ENCODE results near the gene CLDN9. TPM values are rescaled to one million over a fixed set of nuclear protein-coding genes. Genes with fewer than 3 reads are reported as not detected.

CLDN9 gene
- total RNA-seq, 4 donors from 2014 or later: not detected

GRCh38 chr16:3004781-3005284 is 7.9 kb upstream of the CLDN9 start:
- H3K4me1 ChIP-seq: peaks cover 25% of the 10 kb centered on the region

DNA sequence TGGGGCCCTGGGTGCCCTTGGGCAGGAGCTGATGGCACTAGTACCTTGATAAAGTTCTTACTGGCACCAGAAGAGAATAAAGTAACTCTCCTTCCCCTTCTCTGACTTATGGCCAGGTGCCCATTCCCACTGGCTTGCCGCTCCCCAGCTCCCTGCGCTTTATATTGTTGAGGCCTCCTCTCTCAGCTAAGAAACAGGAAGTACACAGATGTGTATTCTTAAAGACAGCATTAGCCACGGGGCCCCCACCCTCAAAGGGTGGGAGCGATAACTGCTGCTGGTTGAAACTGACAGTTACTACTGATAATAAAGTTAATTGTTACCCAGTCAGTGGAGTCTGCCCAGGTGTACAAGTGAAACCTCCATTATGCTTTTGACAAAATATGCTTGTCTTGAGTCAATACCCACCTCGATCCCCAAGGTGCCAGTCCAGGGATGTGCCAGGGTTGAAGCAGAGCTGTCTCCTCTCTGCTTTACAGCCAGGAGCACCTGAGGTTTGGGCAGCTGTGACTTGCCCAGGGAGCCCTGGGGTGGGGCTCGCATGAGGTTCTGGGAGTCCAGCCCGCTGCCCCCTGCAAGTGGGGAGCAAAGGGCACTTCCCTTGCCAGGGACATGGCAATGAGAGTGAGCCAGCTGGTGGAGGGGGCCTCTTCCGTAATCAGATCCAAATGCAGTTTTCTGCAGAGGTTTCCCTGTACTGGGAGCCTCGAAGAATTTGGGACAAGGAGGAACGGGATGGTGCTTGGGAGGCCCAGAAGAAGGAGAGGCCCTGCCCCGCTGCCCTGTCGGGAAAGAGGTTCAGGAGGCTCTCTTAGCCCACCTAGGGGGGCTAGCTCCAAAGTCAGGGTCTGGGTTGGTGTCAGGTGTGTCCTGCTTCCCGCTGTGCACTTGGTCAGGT is 5.4 kb upstream of the CLDN9 start:
- no peak for TF ChIP-seq POLR2A (IDR thresholded peaks at IDR 0.05)
- TF ChIP-seq EP300 (IDR thresholded peaks at IDR 0.05): no peak
- TF ChIP-seq CTCF (IDR thresholded peaks at IDR 0.05): no peak
- TF ChIP-seq POLR2AphosphoS5 (IDR thresholded peaks at IDR 0.05): no peak
- H3K27ac ChIP-seq: no peak overlapping the region

More at GRCh38 chr16:3004781-3005284, 7.9 kb upstream of the CLDN9 start:
- H3K27me3 ChIP-seq: peaks cover 52% of the 10 kb centered on the region
- no peak overlapping the region for H3K27ac ChIP-seq
- no peaks in the 10 kb centered on the region for H3K36me3 ChIP-seq
- DNase-seq (ENCODE audit: low spot score in 2 of 2): no peak
- WGBS: 4% methylated on average over 12 of the region's 25 CpGs
- no peak for TF ChIP-seq POLR2A (IDR thresholded peaks at IDR 0.05)
- TF ChIP-seq CTCF (IDR thresholded peaks at IDR 0.05): no peak
- no peak for TF ChIP-seq POLR2AphosphoS5 (IDR thresholded peaks at IDR 0.05)
- TF ChIP-seq EP300 (IDR thresholded peaks at IDR 0.05): no peak
- H3K9me3 ChIP-seq: no peaks in the 10 kb centered on the region
- H3K4me3 ChIP-seq: peak overlapping the region; percentile 42

DNA sequence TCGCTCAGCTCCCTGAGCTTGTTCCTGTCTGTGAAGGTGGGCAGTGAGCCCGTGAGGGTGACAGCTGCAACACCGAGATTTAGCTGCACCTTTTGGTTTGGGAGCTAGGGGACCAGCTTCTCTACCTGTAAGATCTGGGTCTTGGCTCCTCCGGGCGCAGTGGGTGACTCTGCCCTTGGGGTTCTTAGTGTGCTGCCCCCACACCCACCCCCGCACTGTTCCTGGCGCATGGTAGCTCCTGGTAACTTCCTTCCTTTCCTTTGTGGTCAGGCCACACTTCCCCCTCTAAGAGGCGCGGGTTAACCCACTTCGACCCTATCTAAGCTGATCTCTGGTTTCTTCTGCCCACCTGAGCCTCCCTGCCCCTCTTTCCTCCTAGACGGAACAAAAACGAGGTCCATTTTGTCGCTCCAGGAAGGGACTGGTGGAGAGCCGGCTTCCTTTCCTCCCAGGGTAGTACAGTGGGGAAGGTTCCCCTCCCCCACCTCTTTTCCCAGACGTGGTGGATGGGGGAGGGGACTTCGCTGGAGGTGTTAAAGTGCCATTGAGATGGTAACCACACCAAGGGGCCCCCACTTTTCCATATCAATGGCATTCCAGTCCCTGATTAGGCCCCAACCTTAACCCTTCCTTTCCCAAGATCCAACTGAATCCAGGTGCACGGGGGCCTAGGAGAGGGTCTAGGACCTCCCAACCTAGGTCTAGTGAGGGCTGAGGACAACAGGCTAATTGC is 4.6 kb upstream of the CLDN9 start:
- DNase-seq (ENCODE audit: low spot score in 2 of 2): no peak
- Histone ChIP-seq H3K4me3 (no peak overlapping the region), H3K27me3 (peaks cover 81% of the 10 kb centered on the region), H3K4me1 (peaks cover 35% of the 10 kb centered on the region), H3K9me3 (no peaks in the 10 kb centered on the region), H3K27ac (no peak overlapping the region), H3K36me3 (no peaks in the 10 kb centered on the region)
- TF ChIP-seq EP300 (IDR thresholded peaks at IDR 0.05): no peak
- TF ChIP-seq CTCF (IDR thresholded peaks at IDR 0.05): no peak
- TF ChIP-seq POLR2A (IDR thresholded peaks at IDR 0.05): no peak
- TF ChIP-seq POLR2AphosphoS5 (IDR thresholded peaks at IDR 0.05): no peak
- 28% methylated on average over 13 of the region's 17 CpGs for WGBS

More for the DNA sequence above, 5.4 kb upstream of the CLDN9 start:
- no peak overlapping the region for H3K4me3 ChIP-seq
- no peak for DNase-seq (ENCODE audit: low spot score in 2 of 2)
- WGBS: 54% methylated on average over 8 of the region's 13 CpGs
- peaks cover 29% of the 10 kb centered on the region for H3K4me1 ChIP-seq
- H3K36me3 ChIP-seq: no peaks in the 10 kb centered on the region
- H3K9me3 ChIP-seq: no peaks in the 10 kb centered on the region
- peaks cover 73% of the 10 kb centered on the region for H3K27me3 ChIP-seq

DNA sequence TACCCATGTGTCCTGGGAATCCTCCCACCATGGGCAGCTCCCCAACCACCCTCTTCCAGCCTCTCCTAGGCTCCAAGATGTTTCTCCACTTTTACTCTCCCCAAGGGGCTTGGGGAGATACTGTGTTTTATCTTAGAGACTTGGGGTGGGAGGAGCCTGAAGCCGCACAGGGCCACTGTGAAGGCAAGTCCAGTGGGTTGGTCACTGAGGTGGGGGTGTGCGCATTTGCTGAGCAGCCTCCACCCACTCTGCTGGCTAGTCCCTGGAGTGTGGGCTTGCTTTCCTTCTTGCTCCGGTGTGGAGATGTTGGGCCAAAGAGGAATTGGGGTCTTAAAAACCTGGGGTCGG is 4.1 kb upstream of the CLDN9 start:
- Histone ChIP-seq H3K4me3 (no peak overlapping the region), H3K9me3 (no peaks in the 10 kb centered on the region), H3K36me3 (no peaks in the 10 kb centered on the region), H3K27ac (no peak overlapping the region), H3K27me3 (peaks cover 83% of the 10 kb centered on the region), H3K4me1 (peaks cover 33% of the 10 kb centered on the region)
- WGBS: 68% methylated on average over 4 of the region's 4 CpGs
- TF ChIP-seq POLR2AphosphoS5 (IDR thresholded peaks at IDR 0.05): no peak
- no peak for TF ChIP-seq POLR2A (IDR thresholded peaks at IDR 0.05)
- TF ChIP-seq CTCF (IDR thresholded peaks at IDR 0.05): no peak
- TF ChIP-seq EP300 (IDR thresholded peaks at IDR 0.05): no peak
- DNase-seq (ENCODE audit: low spot score in 2 of 2): no peak
